ENCODE data around the gene TMEM39A. TPM values are rescaled to one million over a fixed set of nuclear protein-coding genes. Genes with fewer than 3 reads are reported as not detected.

Gene TMEM39A, protein sequence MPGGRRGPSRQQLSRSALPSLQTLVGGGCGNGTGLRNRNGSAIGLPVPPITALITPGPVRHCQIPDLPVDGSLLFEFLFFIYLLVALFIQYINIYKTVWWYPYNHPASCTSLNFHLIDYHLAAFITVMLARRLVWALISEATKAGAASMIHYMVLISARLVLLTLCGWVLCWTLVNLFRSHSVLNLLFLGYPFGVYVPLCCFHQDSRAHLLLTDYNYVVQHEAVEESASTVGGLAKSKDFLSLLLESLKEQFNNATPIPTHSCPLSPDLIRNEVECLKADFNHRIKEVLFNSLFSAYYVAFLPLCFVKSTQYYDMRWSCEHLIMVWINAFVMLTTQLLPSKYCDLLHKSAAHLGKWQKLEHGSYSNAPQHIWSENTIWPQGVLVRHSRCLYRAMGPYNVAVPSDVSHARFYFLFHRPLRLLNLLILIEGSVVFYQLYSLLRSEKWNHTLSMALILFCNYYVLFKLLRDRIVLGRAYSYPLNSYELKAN
- 54.8 and 60.8 TPM in 2 replicates for total RNA-seq (2012; rRNA removed)

GRCh38 chr3:119463171-119464169 is at the start of gene TMEM39A:
Gene TMEM39A, minus strand, starts transcription at chr3:119463615. Its CDS starts 1,541 bp downstream, at chr3:119462074.
- Histone ChIP-seq H3K4me1 (ENCODE audit: control insufficient read depth, insufficient read depth, low read length) (peaks cover 27% of the 10 kb centered on the region), H3K36me3 (ENCODE audit: insufficient read depth, low read length) (peaks cover 32% of the 10 kb centered on the region), H3K4me2 (ENCODE audit: low read length) (peak within 1 kb of the TSS; percentile 82), H3K9me3 (replicated peaks; ENCODE audit: low read length) (no peaks in the 10 kb centered on the region), H3K9ac (ENCODE audit: low read depth, low read length) (peak within 1 kb of the TSS; percentile 97), H3K4me3 (ENCODE audit: low read length) (peak within 1 kb of the TSS; percentile 85), H3K27me3 (ENCODE audit: control insufficient read depth, insufficient read depth, low read length) (no peaks in the 10 kb centered on the region)

GRCh38 chr3:119510690-119511089 is 47.3 kb upstream of the TMEM39A start:
- H3K4me3 ChIP-seq (ENCODE audit: low read length) = no peak overlapping the region
- H3K27me3 ChIP-seq (ENCODE audit: control insufficient read depth, insufficient read depth, low read length) = no peaks in the 10 kb centered on the region
- H3K9me3 ChIP-seq (replicated peaks; ENCODE audit: low read length) = no peaks in the 10 kb centered on the region
- H3K9ac ChIP-seq (ENCODE audit: low read depth, low read length) = no peak overlapping the region
- H3K36me3 ChIP-seq (ENCODE audit: insufficient read depth, low read length) = peaks cover 46% of the 10 kb centered on the region
- H3K4me2 ChIP-seq (ENCODE audit: low read length) = no peak overlapping the region
- H3K4me1 ChIP-seq (ENCODE audit: control insufficient read depth, insufficient read depth, low read length) = no peaks in the 10 kb centered on the region

DNA sequence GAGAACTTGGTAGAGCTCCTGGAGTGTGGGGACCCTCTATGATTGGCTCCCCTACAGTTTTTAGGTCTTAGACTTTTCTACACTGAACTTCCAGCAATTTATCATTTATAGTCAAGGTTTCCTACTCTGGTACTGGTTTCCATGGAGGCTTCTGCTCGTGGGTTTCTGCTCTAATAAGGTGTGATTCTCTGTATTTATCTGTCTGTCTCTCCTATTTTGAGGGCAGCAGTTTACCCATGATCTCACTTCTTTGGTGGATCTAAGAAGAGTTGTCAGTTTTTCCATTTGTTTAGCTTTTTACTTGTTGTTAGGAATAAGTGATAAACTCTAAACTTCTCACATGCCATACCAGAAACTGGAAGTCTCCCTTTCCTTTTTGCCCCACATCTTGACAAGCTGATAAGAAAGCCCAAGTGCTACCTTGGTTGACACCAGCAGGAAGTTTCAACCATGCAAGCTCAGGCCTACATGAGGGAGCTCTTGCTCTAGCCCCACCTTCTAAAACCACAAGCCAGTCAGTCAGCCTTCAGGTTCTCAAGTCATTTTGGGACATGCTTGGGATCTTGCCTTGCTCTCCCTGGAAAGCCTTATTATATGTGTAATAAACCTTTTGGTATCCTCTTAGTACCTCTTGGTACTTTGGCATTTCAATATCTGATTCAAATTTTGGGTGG is 44.9 kb upstream of the TMEM39A start:
- Histone ChIP-seq H3K4me2 (ENCODE audit: low read length) (no peak overlapping the region), H3K36me3 (ENCODE audit: insufficient read depth, low read length) (peaks cover 51% of the 10 kb centered on the region), H3K9ac (ENCODE audit: low read depth, low read length) (no peak overlapping the region), H3K27me3 (ENCODE audit: control insufficient read depth, insufficient read depth, low read length) (no peaks in the 10 kb centered on the region), H3K4me3 (ENCODE audit: low read length) (no peak overlapping the region), H3K4me1 (ENCODE audit: control insufficient read depth, insufficient read depth, low read length) (no peaks in the 10 kb centered on the region), H3K9me3 (replicated peaks; ENCODE audit: low read length) (no peaks in the 10 kb centered on the region)

DNA sequence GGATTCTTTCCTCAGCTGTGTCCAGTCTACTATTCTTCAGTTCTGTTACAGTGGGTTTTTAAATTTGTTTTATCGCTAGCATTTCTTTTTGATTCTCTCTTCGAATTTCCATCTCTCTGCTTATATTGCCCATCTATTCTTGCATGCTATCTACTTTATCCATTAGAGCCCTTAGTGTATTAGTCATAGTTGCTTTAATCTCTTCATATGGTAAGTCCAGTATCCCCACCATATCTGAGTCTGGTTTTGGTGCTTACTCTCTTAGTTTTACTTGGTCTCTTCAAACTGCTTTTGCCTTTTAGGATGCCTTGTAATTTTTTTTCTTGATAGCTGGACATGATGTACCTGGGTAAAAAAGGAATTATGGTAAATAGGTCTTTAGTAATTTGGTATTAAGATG is 44.0 kb upstream of the TMEM39A start:
- Histone ChIP-seq H3K4me2 (ENCODE audit: low read length) (no peak overlapping the region), H3K4me1 (ENCODE audit: control insufficient read depth, insufficient read depth, low read length) (no peaks in the 10 kb centered on the region), H3K27me3 (ENCODE audit: control insufficient read depth, insufficient read depth, low read length) (no peaks in the 10 kb centered on the region), H3K9ac (ENCODE audit: low read depth, low read length) (no peak overlapping the region), H3K36me3 (ENCODE audit: insufficient read depth, low read length) (peaks cover 46% of the 10 kb centered on the region), H3K9me3 (replicated peaks; ENCODE audit: low read length) (no peaks in the 10 kb centered on the region), H3K4me3 (ENCODE audit: low read length) (no peak overlapping the region)

DNA sequence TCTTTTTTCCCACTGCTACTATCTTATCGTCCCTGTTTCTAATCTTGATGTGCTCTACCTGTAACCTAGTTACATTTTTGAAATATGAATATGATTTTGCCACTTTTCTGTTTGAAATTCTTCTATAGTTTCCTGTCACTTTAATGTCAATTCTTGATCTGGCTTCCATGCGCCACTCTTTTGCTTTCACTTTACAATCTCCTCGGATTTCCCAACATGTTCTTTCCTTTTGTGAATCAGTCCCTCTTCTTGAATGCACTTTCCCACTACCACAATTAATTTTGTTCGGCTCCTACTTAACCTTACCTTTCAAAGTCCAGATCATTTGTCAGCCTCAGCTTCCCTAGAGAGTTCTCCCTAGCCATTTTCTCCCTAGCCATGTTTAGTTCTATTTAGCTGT is 43.2 kb upstream of the TMEM39A start:
- Histone ChIP-seq H3K4me3 (ENCODE audit: low read length) (no peak overlapping the region), H3K4me1 (ENCODE audit: control insufficient read depth, insufficient read depth, low read length) (no peaks in the 10 kb centered on the region), H3K36me3 (ENCODE audit: insufficient read depth, low read length) (peaks cover 46% of the 10 kb centered on the region), H3K27me3 (ENCODE audit: control insufficient read depth, insufficient read depth, low read length) (no peaks in the 10 kb centered on the region), H3K9ac (ENCODE audit: low read depth, low read length) (no peak overlapping the region), H3K4me2 (ENCODE audit: low read length) (no peak overlapping the region), H3K9me3 (replicated peaks; ENCODE audit: low read length) (no peaks in the 10 kb centered on the region)

DNA sequence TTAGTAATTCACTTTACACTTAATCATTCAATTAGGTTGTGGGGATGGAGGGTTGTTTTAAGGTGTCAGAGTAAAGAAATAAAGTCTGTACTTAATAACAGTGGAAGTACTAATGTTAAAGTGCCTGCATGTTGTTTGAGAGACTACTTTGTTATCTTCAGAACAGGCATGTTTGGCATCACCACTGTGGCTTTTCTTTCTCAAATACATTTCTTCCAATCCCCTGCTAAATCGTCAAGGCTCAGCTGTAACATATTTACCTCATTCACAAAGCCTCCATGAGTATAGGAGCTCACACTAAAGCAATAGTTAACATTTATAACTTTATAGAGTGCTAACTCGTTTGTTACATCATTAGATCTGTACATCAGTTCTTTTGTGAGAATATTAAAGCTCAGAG is 37.5 kb upstream of the TMEM39A start:
- Histone ChIP-seq H3K27me3 (ENCODE audit: control insufficient read depth, insufficient read depth, low read length) (no peaks in the 10 kb centered on the region), H3K4me1 (ENCODE audit: control insufficient read depth, insufficient read depth, low read length) (peaks cover 23% of the 10 kb centered on the region), H3K9ac (ENCODE audit: low read depth, low read length) (peak overlapping the region; percentile 20), H3K36me3 (ENCODE audit: insufficient read depth, low read length) (peaks cover 17% of the 10 kb centered on the region), H3K4me2 (ENCODE audit: low read length) (peak overlapping the region; percentile 90), H3K9me3 (replicated peaks; ENCODE audit: low read length) (no peaks in the 10 kb centered on the region), H3K4me3 (ENCODE audit: low read length) (no peak overlapping the region)

GRCh38 chr3:119500265-119500664 is 36.9 kb upstream of the TMEM39A start:
- Histone ChIP-seq H3K36me3 (ENCODE audit: insufficient read depth, low read length) (peaks cover 11% of the 10 kb centered on the region), H3K9me3 (replicated peaks; ENCODE audit: low read length) (no peaks in the 10 kb centered on the region), H3K27me3 (ENCODE audit: control insufficient read depth, insufficient read depth, low read length) (no peaks in the 10 kb centered on the region), H3K9ac (ENCODE audit: low read depth, low read length) (peak overlapping the region; percentile 20), H3K4me3 (ENCODE audit: low read length) (peak overlapping the region; percentile 47), H3K4me2 (ENCODE audit: low read length) (peak overlapping the region; percentile 90), H3K4me1 (ENCODE audit: control insufficient read depth, insufficient read depth, low read length) (peaks cover 23% of the 10 kb centered on the region)

- peak within 1 kb of the TSS; percentile 91 for H3K9ac ChIP-seq (ENCODE audit: low read depth, low read length)
- H3K27me3 ChIP-seq (ENCODE audit: control insufficient read depth, insufficient read depth, low read length) = no peaks in the 10 kb centered on the region
- H3K9me3 ChIP-seq (replicated peaks; ENCODE audit: low read length) = no peaks in the 10 kb centered on the region
- peaks cover 23% of the 10 kb centered on the region for H3K4me1 ChIP-seq (ENCODE audit: control insufficient read depth, insufficient read depth, low read length)
- peaks cover 2% of the 10 kb centered on the region for H3K36me3 ChIP-seq (ENCODE audit: insufficient read depth, low read length)
- peak within 1 kb of the TSS; percentile 90 for H3K4me2 ChIP-seq (ENCODE audit: low read length)
- H3K4me3 ChIP-seq (ENCODE audit: low read length) = peak within 1 kb of the TSS; percentile 90
These were observed 35.0 kb upstream of the TMEM39A start, which contains the start of gene TIMMDC1 for GRCh38 chr3:119498186-119499011. Gene TIMMDC1, plus strand, starts transcription at chr3:119498547. Its CDS starts 187 bp downstream, at chr3:119498734.

- Histone ChIP-seq H3K9ac (ENCODE audit: low read depth, low read length) (peak overlapping the region; percentile 91), H3K4me3 (ENCODE audit: low read length) (peak overlapping the region; percentile 90), H3K9me3 (replicated peaks; ENCODE audit: low read length) (no peaks in the 10 kb centered on the region), H3K36me3 (ENCODE audit: insufficient read depth, low read length) (no peaks in the 10 kb centered on the region), H3K4me1 (ENCODE audit: control insufficient read depth, insufficient read depth, low read length) (peaks cover 23% of the 10 kb centered on the region), H3K27me3 (ENCODE audit: control insufficient read depth, insufficient read depth, low read length) (no peaks in the 10 kb centered on the region), H3K4me2 (ENCODE audit: low read length) (peak overlapping the region; percentile 90)
These were observed 34.4 kb upstream of the TMEM39A start for GRCh38 chr3:119497820-119498185.

- Histone ChIP-seq H3K4me3 (ENCODE audit: low read length) (no peak overlapping the region), H3K36me3 (ENCODE audit: insufficient read depth, low read length) (peaks cover 11% of the 10 kb centered on the region), H3K9me3 (replicated peaks; ENCODE audit: low read length) (no peaks in the 10 kb centered on the region), H3K9ac (ENCODE audit: low read depth, low read length) (no peak overlapping the region), H3K4me1 (ENCODE audit: control insufficient read depth, insufficient read depth, low read length) (peaks cover 13% of the 10 kb centered on the region), H3K27me3 (ENCODE audit: control insufficient read depth, insufficient read depth, low read length) (no peaks in the 10 kb centered on the region), H3K4me2 (ENCODE audit: low read length) (no peak overlapping the region)
These were observed 31.2 kb upstream of the TMEM39A start for GRCh38 chr3:119494597-119494996.
